HG03095 (cell line): Measurements from ENCODE around the gene ZNF594.
"Not testable (repeated sequence)": the region's sequence is repeated elsewhere in the genome, so short reads cannot be mapped to it uniquely, and the experiment has no call there.

ENCODE experiments used
- ATAC-seq: cut with Tn5 transposase; IDR thresholded peaks from one replicate; pipeline ENCODE4 v1.9.1; 2021; ENCODE audit warnings: moderate library complexity; ENCODE audit not compliant: unreplicated experiment

The ZNF594 gene

DNA sequence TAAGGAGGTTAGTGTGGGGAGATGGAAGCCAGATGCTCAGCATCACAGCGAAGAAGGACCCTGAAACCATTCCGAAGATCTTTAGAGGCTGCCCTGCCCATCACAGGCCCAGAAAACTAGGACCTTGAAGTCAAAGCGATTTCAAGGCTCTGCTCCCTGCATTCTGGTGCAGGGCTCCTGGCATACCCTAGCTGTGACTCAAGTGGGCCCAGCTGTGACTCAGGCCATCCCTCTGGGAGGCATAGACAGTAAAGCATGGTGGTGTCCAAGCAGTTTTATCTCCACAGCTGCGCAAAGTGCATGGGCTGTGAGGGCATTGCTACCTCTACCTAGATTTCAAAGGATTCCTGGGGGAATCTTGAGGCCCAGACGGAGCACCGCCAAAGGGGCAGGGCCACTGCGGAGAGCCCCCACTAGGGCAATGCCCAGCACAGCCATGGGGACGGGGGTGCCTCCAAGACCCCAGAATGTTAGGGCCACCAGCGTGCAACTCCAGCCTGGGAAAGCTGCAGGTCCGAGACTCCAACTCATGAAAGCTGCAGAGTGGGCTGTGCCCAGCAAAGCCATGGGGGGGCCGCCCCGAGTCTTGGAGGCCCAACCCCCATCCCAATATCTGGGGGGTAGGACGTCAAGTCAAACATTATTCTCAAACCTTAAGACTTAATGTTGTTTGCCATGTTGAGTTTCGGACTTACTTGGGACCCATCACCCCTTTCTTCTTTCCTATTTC, 11.7 kb upstream of the ZNF594 start:
- ATAC-seq, result no peak

DNA sequence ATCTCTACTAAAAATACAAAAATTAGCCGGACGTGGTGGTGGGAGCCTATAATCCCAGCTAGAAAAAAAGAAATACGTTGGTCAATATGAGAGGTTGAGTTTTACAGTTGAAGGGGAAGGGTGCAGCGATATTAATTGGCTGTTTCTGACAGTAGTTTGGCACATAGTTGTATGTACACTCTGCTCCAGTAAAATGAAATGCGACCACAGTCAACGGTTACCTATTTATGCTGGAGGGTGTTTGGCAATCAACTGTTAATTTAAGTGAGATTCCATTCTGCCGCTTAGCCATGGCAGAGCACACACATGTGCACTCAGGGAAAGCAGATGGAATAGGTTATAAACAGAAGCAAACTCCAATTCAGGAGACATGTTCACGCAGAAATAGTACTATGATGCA, 9.3 kb upstream of the ZNF594 start:
- ATAC-seq, result no peak

GRCh38 chr17:5200360-5200759, 8.7 kb upstream of the ZNF594 start:
- no peak for ATAC-seq

DNA sequence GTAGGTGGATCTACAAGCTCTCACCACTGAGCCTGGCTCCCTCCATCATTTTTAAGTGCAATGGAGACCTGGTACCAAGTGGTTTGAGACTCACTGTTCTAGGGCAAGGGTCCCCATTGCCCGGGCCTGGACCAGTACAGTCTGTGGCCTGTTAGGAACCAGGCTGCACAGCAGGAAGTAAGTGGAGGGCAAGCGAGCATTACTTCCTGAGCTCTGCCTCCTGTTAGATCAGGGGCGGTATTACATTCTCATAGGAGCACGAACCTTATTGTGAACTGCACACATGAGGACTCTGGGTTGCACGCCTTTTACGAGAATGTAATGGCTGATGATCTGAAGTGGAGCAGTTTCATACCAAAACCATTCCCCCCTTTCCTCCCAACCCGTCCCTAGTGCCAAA, 6.8 kb upstream of the ZNF594 start:
- no peak for ATAC-seq

- no peak for ATAC-seq
Observed at GRCh38 chr17:5194346-5194745, 2.7 kb upstream of the ZNF594 start.

- ATAC-seq, result no peak
Observed at GRCh38 chr17:5184288-5184687, 7.4 kb downstream of the ZNF594 start.

GRCh38 chr17:5183410-5183793, 8.3 kb downstream of the ZNF594 start:
- no peak for ATAC-seq

DNA sequence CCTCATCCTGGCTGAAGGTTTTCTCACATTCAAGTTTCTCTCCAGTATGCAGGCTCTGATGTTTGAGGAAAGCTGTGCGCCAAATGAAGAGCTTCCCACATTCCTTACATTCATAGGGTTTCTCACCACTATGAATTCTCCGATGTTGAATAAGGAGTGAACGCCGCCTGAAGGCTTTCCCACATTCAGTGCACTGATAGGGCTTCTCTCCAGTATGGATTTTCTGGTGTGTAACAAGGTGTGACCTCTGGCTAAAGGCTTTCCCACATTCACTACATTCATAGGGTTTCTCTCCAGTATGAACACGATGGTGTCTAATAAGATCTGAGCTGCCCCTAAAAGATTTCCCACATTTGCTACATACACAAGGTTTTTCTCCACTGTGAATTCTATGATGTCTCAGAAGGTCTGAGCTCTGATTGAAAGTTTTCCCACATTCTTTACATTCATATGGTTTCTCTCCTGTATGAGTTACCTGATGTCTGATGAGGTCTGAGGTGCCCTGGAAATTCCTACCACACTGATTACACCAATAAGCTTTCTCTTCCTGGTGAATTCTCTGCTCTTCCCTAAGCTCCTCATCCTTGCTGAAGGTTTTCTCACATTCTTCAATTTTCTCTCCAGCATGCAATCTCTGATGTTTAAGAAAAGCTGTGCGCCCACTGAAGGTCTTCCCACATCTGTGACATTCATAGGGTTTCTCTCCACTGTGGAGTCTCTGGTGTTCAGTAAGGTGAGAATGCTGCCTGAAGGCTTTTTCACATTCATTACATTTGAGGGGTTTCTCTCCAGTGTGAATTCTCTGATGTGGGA, 8.9 kb downstream of the ZNF594 start:
- no peak for ATAC-seq

DNA sequence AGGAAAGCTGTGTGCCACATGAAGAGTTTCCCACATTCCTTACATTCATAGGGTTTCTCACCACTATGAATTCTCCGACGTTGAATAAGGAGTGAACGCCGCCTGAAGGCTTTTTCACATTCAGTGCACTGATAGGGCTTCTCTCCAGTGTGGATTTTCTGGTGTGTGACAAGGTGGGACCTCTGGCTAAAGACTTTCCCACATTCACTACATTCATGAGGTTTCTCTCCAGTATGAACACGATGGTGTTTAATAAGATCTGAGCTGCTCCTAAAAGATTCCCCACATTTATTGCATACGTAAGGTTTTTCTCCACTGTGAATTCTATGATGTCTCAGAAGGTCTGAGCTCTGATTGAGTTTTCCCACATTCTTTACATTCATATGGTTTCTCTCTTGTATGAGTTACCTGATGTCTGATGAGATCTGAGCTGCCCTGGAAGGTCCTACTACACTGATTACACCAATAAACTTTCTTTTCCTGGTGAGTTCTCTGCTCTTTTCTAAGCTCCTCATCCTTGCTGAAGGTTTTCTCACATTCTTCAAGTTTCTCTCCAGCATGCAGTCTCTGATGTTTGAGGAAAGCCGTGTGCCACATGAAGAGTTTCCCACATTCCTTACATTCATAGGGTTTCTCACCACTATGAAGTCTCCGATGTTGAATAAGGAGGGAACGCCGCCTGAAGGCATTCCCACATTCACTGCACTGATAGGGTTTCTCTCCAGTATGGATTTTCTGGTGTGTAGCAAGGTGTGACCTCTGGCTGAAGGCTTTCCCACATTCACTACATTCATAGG, 10.0 kb downstream of the ZNF594 start:
- no peak for ATAC-seq

GRCh38 chr17:5179003-5179402, 12.7 kb downstream of the ZNF594 start:
- no peak for ATAC-seq

DNA sequence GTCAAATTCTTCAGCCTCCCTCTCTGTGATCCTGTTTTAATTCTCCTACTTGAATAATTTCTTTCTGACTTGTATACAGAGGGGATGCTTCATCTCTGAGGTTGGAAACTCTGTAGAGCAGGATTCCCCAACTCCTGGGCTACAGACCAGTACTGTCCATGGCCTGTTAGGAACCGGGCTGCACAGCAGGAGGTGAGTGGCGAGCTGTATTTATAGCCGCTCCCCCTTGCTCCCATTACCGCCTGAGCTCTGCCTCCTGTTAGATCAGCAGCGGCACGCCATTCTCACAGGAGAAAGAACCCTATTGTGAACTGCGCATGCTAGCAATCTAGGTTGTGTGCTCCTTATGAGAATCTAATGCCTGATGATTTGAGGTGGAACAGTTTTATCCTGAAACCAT, 16.6 kb downstream of the ZNF594 start:
- ATAC-seq, result not testable (repeated sequence)

DNA sequence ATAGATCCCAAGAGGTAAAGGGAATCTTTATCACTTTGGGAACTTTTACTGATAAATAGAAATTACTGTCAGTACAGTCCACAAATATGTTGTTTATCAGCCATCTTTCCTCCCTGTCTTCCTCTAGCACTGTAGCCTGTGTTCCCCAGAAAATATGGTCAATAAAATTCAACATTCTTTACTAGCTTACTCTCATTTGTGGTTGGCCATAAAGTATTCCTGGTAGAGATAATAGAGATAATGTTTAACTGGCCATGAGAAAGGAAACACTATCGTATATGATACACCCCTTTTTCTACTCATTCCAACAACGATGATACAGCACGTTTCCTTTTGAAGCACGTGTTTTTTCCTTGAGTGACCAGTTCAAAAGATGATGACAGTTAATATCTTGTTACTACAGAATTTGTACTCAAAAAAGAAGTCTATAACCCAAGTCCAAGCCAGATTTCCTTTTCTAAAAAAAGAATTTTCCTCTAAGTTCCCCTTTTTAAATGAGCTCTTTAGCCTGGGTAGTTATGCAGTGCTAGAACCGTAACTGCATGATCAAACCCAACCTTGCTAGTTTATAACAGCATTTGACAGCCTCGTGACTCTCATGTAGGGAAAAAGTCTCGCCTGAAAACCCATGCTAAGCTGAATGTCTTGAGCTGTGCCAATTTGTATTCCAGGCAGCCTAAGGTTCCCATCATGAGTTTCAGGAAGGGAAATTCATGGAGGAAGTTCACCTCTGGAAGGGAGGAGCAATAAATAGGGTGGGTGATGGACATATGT, 25.7 kb downstream of the ZNF594 start:
- ATAC-seq, result not testable (repeated sequence)

- no peak for ATAC-seq
Observed at GRCh38 chr17:5164436-5164835, 27.2 kb downstream of the ZNF594 start.

DNA sequence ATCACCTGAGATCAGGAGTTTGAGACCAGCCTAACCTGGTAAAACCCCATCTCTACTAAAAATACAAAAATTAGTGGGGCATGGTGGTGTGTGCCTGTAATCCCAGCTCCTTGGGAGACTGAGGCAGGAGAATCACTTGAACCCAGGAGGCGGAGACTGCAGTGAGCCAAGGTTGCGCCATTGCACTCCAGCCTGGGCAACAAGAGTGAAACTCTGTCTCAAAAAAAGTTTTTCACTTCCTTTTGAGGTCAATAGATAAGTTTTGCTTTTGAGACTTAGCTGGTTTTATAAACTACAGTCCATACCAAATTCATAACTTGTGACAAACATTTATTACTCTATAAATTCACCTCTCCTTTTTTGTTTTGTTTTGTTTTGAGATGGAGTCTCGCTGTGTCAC, 29.9 kb downstream of the ZNF594 start:
- not testable (repeated sequence) for ATAC-seq

DNA sequence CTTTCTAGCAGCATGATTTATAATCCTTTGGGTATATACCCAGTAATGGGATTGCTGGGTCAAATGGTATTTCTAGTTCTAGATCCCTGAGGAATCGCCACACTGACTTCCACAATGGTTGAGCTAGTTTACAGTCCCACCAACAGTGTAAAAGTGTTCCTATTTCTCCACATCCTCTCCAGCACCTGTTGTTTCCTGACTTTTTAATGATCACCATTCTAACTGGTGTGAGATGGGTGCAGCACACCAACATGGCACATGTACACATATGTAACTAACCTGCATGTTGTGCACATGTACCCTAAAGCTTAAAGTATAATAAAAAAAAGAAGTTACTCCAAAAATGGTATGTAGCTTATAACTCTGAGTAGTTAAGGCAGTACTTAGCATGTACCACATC, 31.0 kb downstream of the ZNF594 start:
- not testable (repeated sequence) for ATAC-seq

GRCh38 chr17:5146122-5146521, 45.5 kb downstream of the ZNF594 start:
- not testable (repeated sequence) for ATAC-seq

DNA sequence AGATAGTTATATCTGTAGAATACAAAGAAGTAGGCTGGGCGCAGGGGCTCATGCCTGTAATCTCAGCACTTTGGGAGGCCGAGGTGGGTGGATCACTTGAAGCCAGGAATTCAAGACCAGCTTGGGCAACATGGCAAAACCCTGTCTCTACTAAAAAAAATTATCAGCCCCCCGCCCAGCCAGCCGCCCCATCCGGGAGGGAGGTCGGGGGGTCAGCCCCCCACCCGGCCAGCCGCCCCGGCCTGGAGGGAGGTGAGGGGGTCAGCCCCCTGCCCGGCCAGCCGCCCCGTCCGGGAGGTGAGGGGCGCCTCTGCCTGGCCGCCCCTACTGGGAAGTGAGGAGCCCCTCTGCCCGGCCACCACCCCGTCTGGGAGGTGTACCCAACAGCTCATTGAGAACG, 48.8 kb downstream of the ZNF594 start:
- not testable (repeated sequence) for ATAC-seq

- ATAC-seq, result no peak
Observed at GRCh38 chr17:5139458-5139732, 52.3 kb downstream of the ZNF594 start.

DNA sequence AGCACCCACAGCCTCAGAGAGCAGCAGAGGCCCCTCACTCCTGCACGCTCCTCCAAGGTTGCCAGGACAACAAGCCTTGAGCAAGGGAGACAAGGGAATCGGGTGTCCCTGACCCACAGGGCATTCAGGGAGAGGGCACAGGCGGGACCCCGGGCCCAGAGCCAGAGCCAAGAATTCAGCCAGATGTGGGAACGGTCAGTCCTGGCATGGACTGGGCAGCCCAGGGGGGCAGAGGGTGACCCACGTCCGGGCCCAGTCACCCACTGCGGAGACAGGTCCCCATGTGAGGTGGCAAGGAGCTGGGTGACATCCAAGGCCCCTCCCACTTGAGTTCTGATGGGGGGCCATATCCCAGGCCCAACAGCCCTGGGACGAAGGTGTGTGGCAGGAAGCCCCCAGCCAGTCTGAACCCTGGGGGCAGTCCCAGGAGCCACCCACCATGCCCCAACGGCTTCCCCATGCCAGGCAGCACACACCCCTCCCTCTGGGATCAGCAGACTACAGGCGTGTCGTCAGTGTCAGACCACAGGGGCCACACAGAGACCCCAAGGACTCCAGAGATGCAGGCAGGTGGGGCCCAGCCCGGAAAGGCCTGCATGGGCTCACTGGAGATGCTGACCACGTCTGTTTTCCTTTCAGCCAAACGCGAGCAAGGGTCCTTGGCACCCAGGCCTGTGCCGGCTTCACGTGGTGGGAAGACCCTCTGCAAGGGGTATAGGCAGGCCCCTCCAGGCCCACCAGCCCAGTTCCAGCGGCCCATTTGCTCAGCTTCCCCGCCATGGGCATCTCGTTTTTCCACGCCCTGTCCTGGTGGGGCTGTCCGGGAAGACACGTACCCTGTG, 52.8 kb downstream of the ZNF594 start:
- no peak for ATAC-seq

GRCh38 chr17:5138198-5138544, 53.5 kb downstream of the ZNF594 start:
- ATAC-seq, result not testable (repeated sequence)
